ENCODE measurements around the gene ABLIM2. TPM values are rescaled to one million over a fixed set of nuclear protein-coding genes. Genes with fewer than 3 reads are reported as not detected.

The ABLIM2 gene
- total and polyA plus RNA-seq, 2 of the 8 experiments (the other 6 are each of a cell fraction or from before 2014, with no cell fraction given): 2.8 to 3.0 TPM

GRCh38 chr4:7989654-7990053, 169.0 kb downstream of the ABLIM2 start (continued):
- TF ChIP-seq, protein P1, sequence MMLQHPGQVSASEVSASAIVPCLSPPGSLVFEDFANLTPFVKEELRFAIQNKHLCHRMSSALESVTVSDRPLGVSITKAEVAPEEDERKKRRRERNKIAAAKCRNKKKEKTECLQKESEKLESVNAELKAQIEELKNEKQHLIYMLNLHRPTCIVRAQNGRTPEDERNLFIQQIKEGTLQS (IDR thresholded peaks at IDR 0.05; ENCODE audit: insufficient read depth, low read depth, low read length): no peak
- TF ChIP-seq RAD21 (IDR thresholded peaks at IDR 0.05 in 1 of 2, conservative IDR thresholded peaks at IDR 0.05 in 1 of 2; ENCODE audit: low read depth in 2 of 2, low read length in 2 of 2): no peak

Data from H1 (cell line).